Neutrophil (primary cell): ENCODE results near the gene GADL1.

Experiments
- H3K27ac ChIP-seq: fragments of 200-600 bp; sonication (generic); 2 replicates; pipeline ENCODE4 v1.5.1; 2016; ENCODE audit warnings: mild to moderate bottlenecking, moderate library complexity
- H3K27me3 ChIP-seq: fragments of 200-600 bp; sonication (generic); 2 replicates; pipeline ENCODE4 v1.6.0; 2016; ENCODE audit warnings: mild to moderate bottlenecking
- H3K36me3 ChIP-seq: fragments of 200-600 bp; sonication (generic); 2 replicates; pipeline ENCODE4 v1.5.1; 2017
- H3K4me1 ChIP-seq, 2 experiments: fragments of 200-600 bp in 1 of 2; sonication (generic) in 1 of 2; 1 replicate in 1 of 2; 2 replicates in 1 of 2; pipeline versions ENCODE4 v1.5.1 to v1.6.1; 2013 to 2016; ENCODE audit warnings: low read depth in 1 of 2, low read length in 1 of 2, mild to moderate bottlenecking in 1 of 2, moderate library complexity in 1 of 2; ENCODE audit not compliant: control insufficient read depth in 1 of 2, insufficient read depth in 1 of 2
- H3K4me3 ChIP-seq, 2 experiments: fragments of 200-600 bp in 1 of 2; sonication (generic) in 1 of 2; 1 replicate in 1 of 2; 2 replicates in 1 of 2; pipeline ENCODE4 v1.5.1; 2013 to 2016; ENCODE audit warnings: low read depth in 1 of 2, low read length in 1 of 2, mild to moderate bottlenecking in 1 of 2, moderate library complexity in 1 of 2
- H3K9me3 ChIP-seq: fragments of 200-600 bp; sonication (generic); 2 replicates; pipeline ENCODE4 v1.5.1; 2016
- TF ChIP-seq, protein P1 (sequence below): fragments of 200-600 bp; sonication (generic); IDR thresholded peaks from 2 replicates; pipeline ENCODE4 v1.5.1; 2016; ENCODE audit warnings: antibody characterized with exemption

GADL1 gene

DNA sequence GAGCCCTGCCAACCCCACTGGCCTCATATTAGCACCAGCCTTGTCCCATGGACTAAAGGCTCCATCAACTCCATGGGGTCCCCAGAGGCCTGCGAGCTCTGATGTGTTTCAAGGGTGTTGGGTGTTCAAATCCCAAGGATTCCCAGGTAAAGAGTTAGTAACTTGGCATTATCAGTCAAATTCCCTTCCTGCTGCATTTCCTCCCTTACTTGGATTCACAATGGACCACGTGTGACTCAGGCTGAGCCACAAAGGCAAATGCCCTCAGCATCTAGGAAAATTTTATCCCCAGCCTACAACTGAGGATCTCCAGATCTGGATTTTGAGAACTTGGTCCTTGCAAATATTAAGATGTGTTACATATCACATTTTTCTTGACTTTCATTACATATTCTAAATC, 58.8 kb downstream of the GADL1 start:
- no peaks in the 10 kb centered on the region for H3K4me1 ChIP-seq
- no peak overlapping the region for H3K4me3 ChIP-seq
- TF ChIP-seq, protein P1, sequence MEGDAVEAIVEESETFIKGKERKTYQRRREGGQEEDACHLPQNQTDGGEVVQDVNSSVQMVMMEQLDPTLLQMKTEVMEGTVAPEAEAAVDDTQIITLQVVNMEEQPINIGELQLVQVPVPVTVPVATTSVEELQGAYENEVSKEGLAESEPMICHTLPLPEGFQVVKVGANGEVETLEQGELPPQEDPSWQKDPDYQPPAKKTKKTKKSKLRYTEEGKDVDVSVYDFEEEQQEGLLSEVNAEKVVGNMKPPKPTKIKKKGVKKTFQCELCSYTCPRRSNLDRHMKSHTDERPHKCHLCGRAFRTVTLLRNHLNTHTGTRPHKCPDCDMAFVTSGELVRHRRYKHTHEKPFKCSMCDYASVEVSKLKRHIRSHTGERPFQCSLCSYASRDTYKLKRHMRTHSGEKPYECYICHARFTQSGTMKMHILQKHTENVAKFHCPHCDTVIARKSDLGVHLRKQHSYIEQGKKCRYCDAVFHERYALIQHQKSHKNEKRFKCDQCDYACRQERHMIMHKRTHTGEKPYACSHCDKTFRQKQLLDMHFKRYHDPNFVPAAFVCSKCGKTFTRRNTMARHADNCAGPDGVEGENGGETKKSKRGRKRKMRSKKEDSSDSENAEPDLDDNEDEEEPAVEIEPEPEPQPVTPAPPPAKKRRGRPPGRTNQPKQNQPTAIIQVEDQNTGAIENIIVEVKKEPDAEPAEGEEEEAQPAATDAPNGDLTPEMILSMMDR, result no peak
- no peaks in the 10 kb centered on the region for H3K9me3 ChIP-seq
- H3K36me3 ChIP-seq, result no peaks in the 10 kb centered on the region
- H3K27me3 ChIP-seq, result no peaks in the 10 kb centered on the region
- no peak overlapping the region for H3K27ac ChIP-seq

DNA sequence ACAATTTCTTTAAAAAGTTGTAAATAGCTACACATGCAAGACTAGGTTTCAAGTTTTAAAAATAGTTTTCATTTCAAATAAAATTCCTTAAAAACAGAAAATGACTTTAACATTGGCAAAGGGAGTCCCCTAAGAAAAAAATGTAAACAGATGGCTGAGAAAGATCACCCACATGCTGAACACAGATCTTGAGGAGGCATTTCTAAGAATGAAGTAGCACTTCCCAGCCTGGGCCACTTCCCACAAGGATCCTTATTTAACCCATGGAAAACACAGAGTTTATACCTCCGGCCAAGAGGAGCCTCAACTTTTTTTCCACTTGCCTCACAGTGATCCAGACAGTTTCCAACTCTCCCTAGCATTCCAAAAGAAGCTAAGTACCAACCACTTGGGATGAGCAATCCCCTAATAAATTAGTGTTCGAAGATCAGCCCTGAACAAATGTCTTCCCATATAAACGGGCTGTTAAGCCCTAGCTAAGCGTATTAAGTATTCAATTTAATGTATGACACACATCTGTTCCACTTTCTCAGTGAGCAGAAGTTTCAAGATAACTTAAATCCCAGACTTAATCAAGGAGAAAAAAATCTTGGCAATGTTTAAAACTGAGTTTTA, 61.4 kb downstream of the GADL1 start:
- no peaks in the 10 kb centered on the region for H3K4me1 ChIP-seq
- H3K27me3 ChIP-seq, result no peaks in the 10 kb centered on the region
- H3K27ac ChIP-seq, result no peak overlapping the region
- H3K9me3 ChIP-seq, result no peaks in the 10 kb centered on the region
- TF ChIP-seq, protein P1, result no peak
- H3K36me3 ChIP-seq, result no peaks in the 10 kb centered on the region
- H3K4me3 ChIP-seq, result no peak overlapping the region

DNA sequence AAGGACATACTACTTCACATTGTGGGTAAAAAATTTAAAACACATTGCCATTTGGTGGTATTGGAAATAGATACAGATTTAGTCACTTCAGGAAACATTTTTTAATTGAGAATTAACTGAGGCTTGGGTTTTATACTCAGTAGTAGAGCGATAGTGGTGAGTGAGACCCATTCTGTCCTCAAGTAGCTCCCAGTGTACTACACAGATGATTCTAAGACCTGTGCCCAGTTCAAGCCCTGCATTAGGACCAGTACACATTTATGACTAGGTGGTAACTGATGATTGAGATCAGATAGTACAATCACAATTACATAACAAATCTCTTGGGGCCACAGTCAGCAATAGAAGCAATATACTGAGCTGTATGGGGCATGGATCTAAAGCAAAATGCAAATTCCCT, 67.4 kb downstream of the GADL1 start:
- Histone ChIP-seq H3K9me3 (no peaks in the 10 kb centered on the region), H3K36me3 (no peaks in the 10 kb centered on the region), H3K27ac (no peak overlapping the region), H3K27me3 (no peaks in the 10 kb centered on the region), H3K4me1 (no peaks in the 10 kb centered on the region), H3K4me3 (no peak overlapping the region)
- TF ChIP-seq, protein P1, result no peak

DNA sequence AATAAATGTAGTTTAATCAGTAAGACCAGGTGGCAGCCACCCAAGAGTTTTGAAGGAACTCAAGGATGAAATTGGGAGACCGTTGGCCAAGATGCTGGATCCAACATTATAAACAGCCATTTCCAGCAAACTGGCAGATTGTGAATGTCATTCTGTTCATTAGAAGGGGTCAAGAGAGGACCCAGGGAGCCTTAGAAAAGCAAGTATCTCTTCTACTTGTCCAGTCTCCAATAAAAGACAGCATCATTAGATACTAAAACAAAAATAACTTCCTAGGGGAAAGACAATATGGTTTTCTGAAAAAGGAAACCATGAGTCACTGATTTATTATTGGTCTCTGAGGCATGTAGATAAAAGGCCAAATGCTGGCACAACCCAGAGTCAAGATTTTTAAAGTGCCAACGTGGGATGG, 67.9 kb downstream of the GADL1 start:
- H3K4me3 ChIP-seq, result no peak overlapping the region
- H3K27me3 ChIP-seq, result no peaks in the 10 kb centered on the region
- TF ChIP-seq, protein P1, result no peak
- no peaks in the 10 kb centered on the region for H3K36me3 ChIP-seq
- H3K4me1 ChIP-seq, result no peaks in the 10 kb centered on the region
- no peaks in the 10 kb centered on the region for H3K9me3 ChIP-seq
- H3K27ac ChIP-seq, result no peak overlapping the region

DNA sequence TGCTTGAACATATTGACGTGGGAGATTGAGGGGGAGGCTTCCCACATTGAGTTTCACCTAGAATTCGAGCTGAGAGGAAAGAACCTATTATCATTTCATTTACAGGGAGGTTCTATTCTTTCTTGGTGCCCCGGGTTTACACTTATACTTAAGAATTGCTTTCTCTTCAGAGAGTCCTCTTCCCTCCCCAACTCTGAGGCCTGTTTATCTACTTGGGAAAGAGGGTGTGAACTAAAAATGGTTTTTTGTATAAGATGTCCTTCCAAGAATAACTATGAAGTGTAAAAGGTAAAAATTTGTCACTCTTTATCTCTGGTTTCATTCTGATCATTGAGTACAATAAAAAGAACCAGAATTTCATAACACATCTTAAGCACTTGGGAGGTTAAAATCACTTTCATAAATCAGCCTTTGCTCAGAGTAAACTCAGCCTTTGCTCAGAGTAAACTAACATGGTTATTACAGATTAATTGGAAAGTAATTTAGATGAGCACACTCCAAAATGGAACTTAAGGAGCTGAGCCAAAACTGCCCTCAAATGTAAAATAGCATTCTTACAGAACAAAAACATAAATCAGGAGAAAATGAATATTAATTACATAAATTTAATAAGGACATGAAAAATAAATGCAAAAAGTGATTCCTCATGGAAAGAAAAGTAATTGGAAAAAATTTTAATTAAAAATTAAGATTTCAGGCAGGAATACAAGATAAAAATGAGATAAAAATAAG, 75.2 kb downstream of the GADL1 start:
- H3K4me3 ChIP-seq, result no peak overlapping the region
- H3K27me3 ChIP-seq, result no peaks in the 10 kb centered on the region
- no peaks in the 10 kb centered on the region for H3K9me3 ChIP-seq
- H3K27ac ChIP-seq, result no peak overlapping the region
- no peaks in the 10 kb centered on the region for H3K4me1 ChIP-seq
- no peaks in the 10 kb centered on the region for H3K36me3 ChIP-seq
- TF ChIP-seq, protein P1, result no peak
